GM23338 (cell line): ENCODE measurements around the gene IZUMO4. TPM values are rescaled to one million over a fixed set of nuclear protein-coding genes. Genes with fewer than 3 reads are reported as not detected.

ENCODE experiments used
- ATAC-seq: fragments of 200-7000 bp; cut with Tn5 transposase; 3 replicates; pipeline ENCODE4 v1.9.1; 2020
- DNase-seq: peaks from one replicate; pipeline ENCODE4 v3.0.0-alpha.2; 2015; ENCODE audit warnings: low spot score
- H2AFZ ChIP-seq: fragments of 200-600 bp; sonication (generic); 2 replicates; pipeline ENCODE4 v1.8.0; 2016; ENCODE audit warnings: antibody characterized with exemption, mild to moderate bottlenecking, moderate library complexity
- H3F3A ChIP-seq: fragments of 200-600 bp; sonication (generic); replicated peaks from 2 replicates; pipeline ENCODE4 v1.8.0; 2017; ENCODE audit warnings: antibody characterized with exemption, mixed run types, low read depth
- H3K27ac ChIP-seq: fragments of 200-600 bp; sonication (generic); 2 replicates; pipeline ENCODE4 v1.6.1; 2016; ENCODE audit warnings: low read depth
- H3K27me3 ChIP-seq: fragments of 200-600 bp; sonication (generic); 2 replicates; pipeline ENCODE4 v1.8.0; 2016; ENCODE audit warnings: mild to moderate bottlenecking, mixed run types, moderate library complexity; ENCODE audit not compliant: insufficient read depth
- H3K36me3 ChIP-seq: fragments of 200-600 bp; sonication (generic); 2 replicates; pipeline ENCODE4 v1.8.0; 2016; ENCODE audit warnings: mild to moderate bottlenecking; ENCODE audit not compliant: insufficient read depth
- H3K4me1 ChIP-seq: fragments of 200-600 bp; sonication (generic); 2 replicates; pipeline ENCODE4 v1.8.0; 2016; ENCODE audit warnings: mild to moderate bottlenecking, moderate library complexity; ENCODE audit not compliant: insufficient read depth
- H3K4me2 ChIP-seq: fragments of 200-600 bp; sonication (generic); 2 replicates; pipeline ENCODE4 v1.7.1; 2017; ENCODE audit warnings: mixed run types
- H3K4me3 ChIP-seq: fragments of 200-600 bp; sonication (generic); 2 replicates; pipeline ENCODE4 v1.6.1; 2016; ENCODE audit warnings: mixed run types
- H3K79me2 ChIP-seq: fragments of 200-600 bp; sonication (generic); replicated peaks from 2 replicates; pipeline ENCODE4 v1.8.0; 2017; ENCODE audit warnings: mild to moderate bottlenecking; ENCODE audit not compliant: insufficient read depth
- H3K9me2 ChIP-seq: fragments of 200-600 bp; sonication (generic); 2 replicates; pipeline ENCODE4 v1.8.0; 2017; ENCODE audit not compliant: insufficient read depth
- H4K20me1 ChIP-seq: fragments of 200-600 bp; sonication (generic); replicated peaks from 2 replicates; pipeline ENCODE4 v1.8.0; 2017; ENCODE audit warnings: mild to moderate bottlenecking; ENCODE audit not compliant: insufficient read depth
- H3K27ac Mint-ChIP-seq: 2 replicates; pipeline ENCODE4 v1.8.0; 2020; ENCODE audit warnings: inconsistent platforms, mild to moderate bottlenecking, moderate library complexity, mixed read lengths
- H3K27me3 Mint-ChIP-seq: 3 replicates; pipeline ENCODE4 v1.8.0; 2022; ENCODE audit warnings: low read depth, mild to moderate bottlenecking, moderate library complexity, mixed read lengths, inconsistent platforms; ENCODE audit not compliant: insufficient read depth, poor library complexity
- H3K36me3 Mint-ChIP-seq: 3 replicates; pipeline ENCODE4 v1.8.0; 2021; ENCODE audit warnings: low read depth, mild to moderate bottlenecking, inconsistent platforms, moderate library complexity, mixed read lengths
- H3K4me1 Mint-ChIP-seq: 3 replicates; pipeline ENCODE4 v1.8.0; 2020; ENCODE audit warnings: mild to moderate bottlenecking, inconsistent platforms, mixed read lengths
- H3K4me3 Mint-ChIP-seq: 3 replicates; pipeline ENCODE4 v1.8.0; 2021; ENCODE audit warnings: moderate library complexity, mild to moderate bottlenecking, inconsistent platforms, mixed read lengths
- H3K9me3 Mint-ChIP-seq: 3 replicates; pipeline ENCODE4 v1.8.0; 2020; ENCODE audit warnings: moderate library complexity, mild to moderate bottlenecking, inconsistent platforms, mixed read lengths
- EZH2 ChIP-seq: fragments of 200-600 bp; sonication (generic); IDR thresholded peaks from one replicate; pipeline ENCODE4 v1.8.0; 2017; ENCODE audit warnings: antibody characterized with exemption, mild to moderate bottlenecking, low read depth; ENCODE audit not compliant: unreplicated experiment
- EZH2phosphoT487 ChIP-seq: fragments of 200-600 bp; sonication (generic); IDR thresholded peaks from one replicate; pipeline ENCODE4 v1.8.1; 2018; ENCODE audit warnings: antibody characterized with exemption; ENCODE audit not compliant: unreplicated experiment
- JUNB ChIP-seq: IDR thresholded peaks from one replicate; pipeline ENCODE4 v1.6.1; 2016; ENCODE audit warnings: antibody characterized with exemption; ENCODE audit not compliant: unreplicated experiment
- POLR2AphosphoS5 ChIP-seq: IDR thresholded peaks from 2 replicates; pipeline ENCODE4 v1.6.1; 2016; ENCODE audit warnings: antibody characterized with exemption, low read depth
- STAT1 ChIP-seq: IDR thresholded peaks from one replicate; pipeline ENCODE4 v1.6.1; 2016; ENCODE audit warnings: antibody characterized with exemption; ENCODE audit not compliant: unreplicated experiment
- ZNF114 ChIP-seq: fragments of 250-450 bp; sonication (Bioruptor Pico); IDR thresholded peaks from 2 replicates; pipeline ENCODE4 v1.5.0; 2020; ENCODE audit warnings: mild to moderate bottlenecking, moderate library complexity
- ZNF331 ChIP-seq: fragments of 250-450 bp; sonication (Bioruptor Pico); IDR thresholded peaks from 2 replicates; pipeline ENCODE4 v1.5.0; 2020; ENCODE audit warnings: low read depth, mild to moderate bottlenecking, moderate library complexity
- polyA plus RNA-seq: library from polyadenylated mRNA; unstranded; fragments of >200 nt; fragmentation: Nextera tagmentation; extraction: Ambion mirVana; gene quantifications from 2 replicates; pipeline ENCODE4 v1.2.1, GENCODE V29; 2016
- total RNA-seq: library from RNA; depleted of rRNA; stranded (reverse); fragments of >200 nt; shearing (Covaris generic); gene quantifications from 2 replicates; pipeline ENCODE4 v1.2.3, GENCODE V29; 2014
- TF ChIP-seq, protein P1 (sequence below): IDR thresholded peaks from one replicate; pipeline ENCODE4 v1.6.1; 2018; ENCODE audit warnings: antibody characterized with exemption; ENCODE audit not compliant: unreplicated experiment
- TF ChIP-seq, protein P2 (sequence below): IDR thresholded peaks from 2 replicates; pipeline ENCODE4 v1.6.1; 2016; ENCODE audit warnings: antibody characterized with exemption
- TF ChIP-seq, protein P3 (sequence below): fragments of 250-450 bp; sonication (Bioruptor Pico); IDR thresholded peaks from 2 replicates; pipeline ENCODE4 v1.5.0; 2020; ENCODE audit warnings: mild to moderate bottlenecking, moderate library complexity

IZUMO4 gene
- total and polyA plus RNA-seq, 2 experiments from 2014 or later, result 0.57 to 2.2 TPM

- Histone ChIP-seq H3K4me3 (no peak overlapping the region), H3K27me3 (no peaks in the 10 kb centered on the region), H3K9me2 (no peaks in the 10 kb centered on the region), H3K27ac (no peak overlapping the region), H3F3A (peaks cover 4% of the 10 kb centered on the region; the same call in 1 of the 2 replicates), H3K4me2 (no peak overlapping the region), H2AFZ (no peak overlapping the region), H4K20me1 (peaks cover 61% of the 10 kb centered on the region), H3K4me1 (no peaks in the 10 kb centered on the region), H3K36me3 (peaks cover 4% of the 10 kb centered on the region; the same call in 1 of the 2 replicates), H3K79me2 (peaks cover 98% of the 10 kb centered on the region)
- Mint-ChIP-seq H3K4me3 (no peak overlapping the region), H3K36me3 (peaks cover 37% of the 10 kb centered on the region), H3K27me3 (peaks cover 15% of the 10 kb centered on the region), H3K4me1 (peaks cover 4% of the 10 kb centered on the region; the same call in 2 of the 3 replicates), H3K27ac (no peak overlapping the region), H3K9me3 (no peaks in the 10 kb centered on the region)
- ATAC-seq (no peak), DNase-seq (no peak)
- TF ChIP-seq, protein P1, sequence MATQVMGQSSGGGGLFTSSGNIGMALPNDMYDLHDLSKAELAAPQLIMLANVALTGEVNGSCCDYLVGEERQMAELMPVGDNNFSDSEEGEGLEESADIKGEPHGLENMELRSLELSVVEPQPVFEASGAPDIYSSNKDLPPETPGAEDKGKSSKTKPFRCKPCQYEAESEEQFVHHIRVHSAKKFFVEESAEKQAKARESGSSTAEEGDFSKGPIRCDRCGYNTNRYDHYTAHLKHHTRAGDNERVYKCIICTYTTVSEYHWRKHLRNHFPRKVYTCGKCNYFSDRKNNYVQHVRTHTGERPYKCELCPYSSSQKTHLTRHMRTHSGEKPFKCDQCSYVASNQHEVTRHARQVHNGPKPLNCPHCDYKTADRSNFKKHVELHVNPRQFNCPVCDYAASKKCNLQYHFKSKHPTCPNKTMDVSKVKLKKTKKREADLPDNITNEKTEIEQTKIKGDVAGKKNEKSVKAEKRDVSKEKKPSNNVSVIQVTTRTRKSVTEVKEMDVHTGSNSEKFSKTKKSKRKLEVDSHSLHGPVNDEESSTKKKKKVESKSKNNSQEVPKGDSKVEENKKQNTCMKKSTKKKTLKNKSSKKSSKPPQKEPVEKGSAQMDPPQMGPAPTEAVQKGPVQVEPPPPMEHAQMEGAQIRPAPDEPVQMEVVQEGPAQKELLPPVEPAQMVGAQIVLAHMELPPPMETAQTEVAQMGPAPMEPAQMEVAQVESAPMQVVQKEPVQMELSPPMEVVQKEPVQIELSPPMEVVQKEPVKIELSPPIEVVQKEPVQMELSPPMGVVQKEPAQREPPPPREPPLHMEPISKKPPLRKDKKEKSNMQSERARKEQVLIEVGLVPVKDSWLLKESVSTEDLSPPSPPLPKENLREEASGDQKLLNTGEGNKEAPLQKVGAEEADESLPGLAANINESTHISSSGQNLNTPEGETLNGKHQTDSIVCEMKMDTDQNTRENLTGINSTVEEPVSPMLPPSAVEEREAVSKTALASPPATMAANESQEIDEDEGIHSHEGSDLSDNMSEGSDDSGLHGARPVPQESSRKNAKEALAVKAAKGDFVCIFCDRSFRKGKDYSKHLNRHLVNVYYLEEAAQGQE, result no peak
- TF ChIP-seq JUNB (no peak), ZNF114 (CRISPR knock-in tag) (no peak), STAT1 (no peak), ZNF331 (CRISPR knock-in tag) (no peak), POLR2AphosphoS5 (no peak), EZH2phosphoT487 (no peak), EZH2 (no peak)
- TF ChIP-seq, protein P2, sequence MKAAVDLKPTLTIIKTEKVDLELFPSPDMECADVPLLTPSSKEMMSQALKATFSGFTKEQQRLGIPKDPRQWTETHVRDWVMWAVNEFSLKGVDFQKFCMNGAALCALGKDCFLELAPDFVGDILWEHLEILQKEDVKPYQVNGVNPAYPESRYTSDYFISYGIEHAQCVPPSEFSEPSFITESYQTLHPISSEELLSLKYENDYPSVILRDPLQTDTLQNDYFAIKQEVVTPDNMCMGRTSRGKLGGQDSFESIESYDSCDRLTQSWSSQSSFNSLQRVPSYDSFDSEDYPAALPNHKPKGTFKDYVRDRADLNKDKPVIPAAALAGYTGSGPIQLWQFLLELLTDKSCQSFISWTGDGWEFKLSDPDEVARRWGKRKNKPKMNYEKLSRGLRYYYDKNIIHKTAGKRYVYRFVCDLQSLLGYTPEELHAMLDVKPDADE, result no peak
- TF ChIP-seq, protein P3, sequence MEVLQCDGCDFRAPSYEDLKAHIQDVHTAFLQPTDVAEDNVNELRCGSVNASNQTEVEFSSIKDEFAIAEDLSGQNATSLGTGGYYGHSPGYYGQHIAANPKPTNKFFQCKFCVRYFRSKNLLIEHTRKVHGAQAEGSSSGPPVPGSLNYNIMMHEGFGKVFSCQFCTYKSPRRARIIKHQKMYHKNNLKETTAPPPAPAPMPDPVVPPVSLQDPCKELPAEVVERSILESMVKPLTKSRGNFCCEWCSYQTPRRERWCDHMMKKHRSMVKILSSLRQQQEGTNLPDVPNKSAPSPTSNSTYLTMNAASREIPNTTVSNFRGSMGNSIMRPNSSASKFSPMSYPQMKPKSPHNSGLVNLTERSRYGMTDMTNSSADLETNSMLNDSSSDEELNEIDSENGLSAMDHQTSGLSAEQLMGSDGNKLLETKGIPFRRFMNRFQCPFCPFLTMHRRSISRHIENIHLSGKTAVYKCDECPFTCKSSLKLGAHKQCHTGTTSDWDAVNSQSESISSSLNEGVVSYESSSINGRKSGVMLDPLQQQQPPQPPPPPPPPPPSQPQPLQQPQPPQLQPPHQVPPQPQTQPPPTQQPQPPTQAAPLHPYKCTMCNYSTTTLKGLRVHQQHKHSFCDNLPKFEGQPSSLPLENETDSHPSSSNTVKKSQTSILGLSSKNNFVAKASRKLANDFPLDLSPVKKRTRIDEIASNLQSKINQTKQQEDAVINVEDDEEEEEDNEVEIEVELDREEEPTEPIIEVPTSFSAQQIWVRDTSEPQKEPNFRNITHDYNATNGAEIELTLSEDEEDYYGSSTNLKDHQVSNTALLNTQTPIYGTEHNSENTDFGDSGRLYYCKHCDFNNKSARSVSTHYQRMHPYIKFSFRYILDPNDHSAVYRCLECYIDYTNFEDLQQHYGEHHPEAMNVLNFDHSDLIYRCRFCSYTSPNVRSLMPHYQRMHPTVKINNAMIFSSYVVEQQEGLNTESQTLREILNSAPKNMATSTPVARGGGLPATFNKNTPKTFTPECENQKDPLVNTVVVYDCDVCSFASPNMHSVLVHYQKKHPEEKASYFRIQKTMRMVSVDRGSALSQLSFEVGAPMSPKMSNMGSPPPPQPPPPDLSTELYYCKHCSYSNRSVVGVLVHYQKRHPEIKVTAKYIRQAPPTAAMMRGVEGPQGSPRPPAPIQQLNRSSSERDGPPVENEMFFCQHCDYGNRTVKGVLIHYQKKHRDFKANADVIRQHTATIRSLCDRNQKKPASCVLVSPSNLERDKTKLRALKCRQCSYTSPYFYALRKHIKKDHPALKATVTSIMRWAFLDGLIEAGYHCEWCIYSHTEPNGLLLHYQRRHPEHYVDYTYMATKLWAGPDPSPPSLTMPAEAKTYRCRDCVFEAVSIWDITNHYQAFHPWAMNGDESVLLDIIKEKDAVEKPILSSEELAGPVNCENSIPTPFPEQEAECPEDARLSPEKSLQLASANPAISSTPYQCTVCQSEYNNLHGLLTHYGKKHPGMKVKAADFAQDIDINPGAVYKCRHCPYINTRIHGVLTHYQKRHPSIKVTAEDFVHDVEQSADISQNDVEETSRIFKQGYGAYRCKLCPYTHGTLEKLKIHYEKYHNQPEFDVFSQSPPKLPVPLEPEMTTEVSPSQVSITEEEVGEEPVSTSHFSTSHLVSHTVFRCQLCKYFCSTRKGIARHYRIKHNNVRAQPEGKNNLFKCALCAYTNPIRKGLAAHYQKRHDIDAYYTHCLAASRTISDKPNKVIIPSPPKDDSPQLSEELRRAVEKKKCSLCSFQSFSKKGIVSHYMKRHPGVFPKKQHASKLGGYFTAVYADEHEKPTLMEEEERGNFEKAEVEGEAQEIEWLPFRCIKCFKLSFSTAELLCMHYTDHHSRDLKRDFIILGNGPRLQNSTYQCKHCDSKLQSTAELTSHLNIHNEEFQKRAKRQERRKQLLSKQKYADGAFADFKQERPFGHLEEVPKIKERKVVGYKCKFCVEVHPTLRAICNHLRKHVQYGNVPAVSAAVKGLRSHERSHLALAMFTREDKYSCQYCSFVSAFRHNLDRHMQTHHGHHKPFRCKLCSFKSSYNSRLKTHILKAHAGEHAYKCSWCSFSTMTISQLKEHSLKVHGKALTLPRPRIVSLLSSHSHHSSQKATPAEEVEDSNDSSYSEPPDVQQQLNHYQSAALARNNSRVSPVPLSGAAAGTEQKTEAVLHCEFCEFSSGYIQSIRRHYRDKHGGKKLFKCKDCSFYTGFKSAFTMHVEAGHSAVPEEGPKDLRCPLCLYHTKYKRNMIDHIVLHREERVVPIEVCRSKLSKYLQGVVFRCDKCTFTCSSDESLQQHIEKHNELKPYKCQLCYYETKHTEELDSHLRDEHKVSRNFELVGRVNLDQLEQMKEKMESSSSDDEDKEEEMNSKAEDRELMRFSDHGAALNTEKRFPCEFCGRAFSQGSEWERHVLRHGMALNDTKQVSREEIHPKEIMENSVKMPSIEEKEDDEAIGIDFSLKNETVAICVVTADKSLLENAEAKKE (CRISPR knock-in tag), result no peak
These were observed 45.6 kb downstream of the IZUMO4 start for GRCh38 chr19:2142173-2142829.
